CD4-positive, alpha-beta T cell treated with Interleukin-4 for 4 hours (primary cell): ENCODE results near the gene ACACA.

ENCODE experiments used
- DNase-seq: peaks from one replicate; pipeline ENCODE4 v3.0.0-alpha.2; 2020

Gene ACACA

GRCh38 chr17:37121616-37122015, 285.0 kb downstream of the ACACA start:
- DNase-seq = no peak

- DNase-seq = no peak
Observed at GRCh38 chr17:37118366-37119137, 288.1 kb downstream of the ACACA start.

- no peak for DNase-seq
Observed at GRCh38 chr17:37117373-37118142, 289.1 kb downstream of the ACACA start.

- DNase-seq = no peak
Observed at GRCh38 chr17:37116671-37117185, 289.9 kb downstream of the ACACA start.

- no peak for DNase-seq
Observed at GRCh38 chr17:37111329-37111728, 295.3 kb downstream of the ACACA start.

GRCh38 chr17:37110746-37111145, 295.9 kb downstream of the ACACA start:
- DNase-seq = no peak

- DNase-seq = no peak
Observed at GRCh38 chr17:37109731-37110710, 296.6 kb downstream of the ACACA start.

- DNase-seq = no peak
Observed at GRCh38 chr17:37109106-37109505, 297.5 kb downstream of the ACACA start.

- no peak for DNase-seq
Observed at GRCh38 chr17:37107406-37108083, 299.1 kb downstream of the ACACA start.

- no peak for DNase-seq
Observed at GRCh38 chr17:37106049-37106448, 300.6 kb downstream of the ACACA start.

- no peak for DNase-seq
Observed at GRCh38 chr17:37103231-37103630, 303.4 kb downstream of the ACACA start.

GRCh38 chr17:37101306-37101705, 305.3 kb downstream of the ACACA start:
- no peak for DNase-seq

- DNase-seq = no peak
Observed at GRCh38 chr17:37100231-37100630, 306.4 kb downstream of the ACACA start.

GRCh38 chr17:37098910-37099664, 307.5 kb downstream of the ACACA start:
- no peak for DNase-seq

- DNase-seq = no peak
Observed at GRCh38 chr17:37098152-37098551, 308.5 kb downstream of the ACACA start.

- DNase-seq = no peak
Observed at GRCh38 chr17:37097154-37097553, 309.5 kb downstream of the ACACA start.

GRCh38 chr17:37096071-37096470, 310.6 kb downstream of the ACACA start:
- no peak for DNase-seq

- no peak for DNase-seq
Observed at GRCh38 chr17:37094391-37094790, 312.2 kb downstream of the ACACA start.

GRCh38 chr17:37092701-37093100, 313.9 kb downstream of the ACACA start:
- no peak for DNase-seq

- DNase-seq = no peak
Observed at GRCh38 chr17:37092071-37092470, 314.6 kb downstream of the ACACA start.

GRCh38 chr17:37090941-37091340, 315.7 kb downstream of the ACACA start:
- no peak for DNase-seq
